ENCODE results near the gene SLC25A45.

The SLC25A45 gene, protein sequence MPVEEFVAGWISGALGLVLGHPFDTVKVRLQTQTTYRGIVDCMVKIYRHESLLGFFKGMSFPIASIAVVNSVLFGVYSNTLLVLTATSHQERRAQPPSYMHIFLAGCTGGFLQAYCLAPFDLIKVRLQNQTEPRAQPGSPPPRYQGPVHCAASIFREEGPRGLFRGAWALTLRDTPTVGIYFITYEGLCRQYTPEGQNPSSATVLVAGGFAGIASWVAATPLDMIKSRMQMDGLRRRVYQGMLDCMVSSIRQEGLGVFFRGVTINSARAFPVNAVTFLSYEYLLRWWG

GRCh38 chr11:65382033-65382803 is at the start of gene SLC25A45:
TSS of gene SLC25A45 (minus strand) at chr11:65382646. CDS start at chr11:65381951, 695 bp downstream.
- H3K36me3 ChIP-seq (ENCODE audit: control insufficient read depth, insufficient read depth, low read length), result no peaks in the 10 kb centered on the region
- peak within 1 kb of the TSS; percentile 88 for H3K9ac ChIP-seq (ENCODE audit: low read length)
- no peaks in the 10 kb centered on the region for H3K27me3 ChIP-seq (ENCODE audit: control insufficient read depth, insufficient read depth, low read length)
- no peaks in the 10 kb centered on the region for H3K9me3 ChIP-seq (ENCODE audit: control insufficient read depth, low read length)
- H3K4me3 ChIP-seq (ENCODE audit: low read length), result peak within 1 kb of the TSS; percentile 58
- H3K4me1 ChIP-seq (ENCODE audit: control insufficient read depth, insufficient read depth, low read length), result peaks cover 40% of the 10 kb centered on the region

- Histone ChIP-seq H3K36me3 (ENCODE audit: control insufficient read depth, insufficient read depth, low read length) (peaks cover 8% of the 10 kb centered on the region), H3K4me1 (ENCODE audit: control insufficient read depth, insufficient read depth, low read length) (peaks cover 35% of the 10 kb centered on the region), H3K4me3 (ENCODE audit: low read length) (no peak overlapping the region), H3K9me3 (ENCODE audit: control insufficient read depth, low read length) (no peaks in the 10 kb centered on the region), H3K27me3 (ENCODE audit: control insufficient read depth, insufficient read depth, low read length) (no peaks in the 10 kb centered on the region), H3K9ac (ENCODE audit: low read length) (no peak overlapping the region)
Measured at GRCh38 chr11:65431451-65432099, 49.1 kb upstream of the SLC25A45 start.

DNA sequence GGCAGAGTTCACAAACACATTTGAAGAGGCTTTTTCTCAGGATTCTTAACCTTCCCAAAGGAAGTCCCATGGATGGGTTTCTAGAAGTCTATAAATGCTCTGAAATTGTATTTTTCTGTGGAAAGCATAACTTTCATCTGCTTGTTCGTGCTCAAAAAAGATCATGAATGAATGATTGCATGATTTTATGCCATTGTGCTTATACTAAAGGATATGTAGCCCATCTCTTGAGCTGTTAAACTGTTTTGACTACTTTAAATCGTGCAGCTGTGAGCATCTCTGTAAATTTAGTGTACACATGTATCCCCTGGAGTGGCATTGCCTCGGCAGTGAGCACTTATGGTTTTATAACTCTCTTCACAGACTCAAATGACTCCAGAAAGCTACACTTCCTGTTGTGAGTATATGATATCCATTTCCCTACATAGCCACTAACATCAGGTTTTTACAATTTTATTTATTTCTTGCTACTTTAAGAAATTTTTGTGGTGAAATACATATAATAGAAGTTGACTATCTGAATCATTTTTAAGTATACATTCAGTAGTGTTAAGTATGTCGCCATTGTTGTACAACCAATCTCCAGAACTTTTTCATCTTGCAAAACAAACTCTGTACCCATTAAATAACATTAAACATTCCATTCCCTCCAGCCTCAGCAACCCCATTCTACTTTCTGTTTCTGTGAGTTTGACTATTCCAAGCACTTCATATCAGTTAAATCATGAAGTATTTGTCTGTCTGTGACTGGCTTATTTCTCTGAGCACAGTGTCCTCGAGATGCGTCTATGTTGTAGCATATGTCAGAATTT is 48.2 kb upstream of the SLC25A45 start:
- no peaks in the 10 kb centered on the region for H3K9me3 ChIP-seq (ENCODE audit: control insufficient read depth, low read length)
- H3K27me3 ChIP-seq (ENCODE audit: control insufficient read depth, insufficient read depth, low read length), result no peaks in the 10 kb centered on the region
- no peak overlapping the region for H3K4me3 ChIP-seq (ENCODE audit: low read length)
- peaks cover 1% of the 10 kb centered on the region for H3K36me3 ChIP-seq (ENCODE audit: control insufficient read depth, insufficient read depth, low read length)
- H3K4me1 ChIP-seq (ENCODE audit: control insufficient read depth, insufficient read depth, low read length), result peaks cover 28% of the 10 kb centered on the region
- peak overlapping the region; percentile 46 for H3K9ac ChIP-seq (ENCODE audit: low read length)

- Histone ChIP-seq H3K4me3 (ENCODE audit: low read length) (no peak overlapping the region), H3K9me3 (ENCODE audit: control insufficient read depth, low read length) (no peaks in the 10 kb centered on the region), H3K36me3 (ENCODE audit: control insufficient read depth, insufficient read depth, low read length) (peaks cover 7% of the 10 kb centered on the region), H3K27me3 (ENCODE audit: control insufficient read depth, insufficient read depth, low read length) (no peaks in the 10 kb centered on the region), H3K9ac (ENCODE audit: low read length) (peak overlapping the region; percentile 46), H3K4me1 (ENCODE audit: control insufficient read depth, insufficient read depth, low read length) (peaks cover 27% of the 10 kb centered on the region)
Measured at GRCh38 chr11:65429724-65430405, 47.4 kb upstream of the SLC25A45 start.

GRCh38 chr11:65429068-65429681 is 46.7 kb upstream of the SLC25A45 start:
- H3K27me3 ChIP-seq (ENCODE audit: control insufficient read depth, insufficient read depth, low read length), result no peaks in the 10 kb centered on the region
- H3K36me3 ChIP-seq (ENCODE audit: control insufficient read depth, insufficient read depth, low read length), result peaks cover 14% of the 10 kb centered on the region
- no peak overlapping the region for H3K4me3 ChIP-seq (ENCODE audit: low read length)
- H3K9me3 ChIP-seq (ENCODE audit: control insufficient read depth, low read length), result no peaks in the 10 kb centered on the region
- H3K4me1 ChIP-seq (ENCODE audit: control insufficient read depth, insufficient read depth, low read length), result peaks cover 27% of the 10 kb centered on the region
- H3K9ac ChIP-seq (ENCODE audit: low read length), result peak overlapping the region; percentile 46

DNA sequence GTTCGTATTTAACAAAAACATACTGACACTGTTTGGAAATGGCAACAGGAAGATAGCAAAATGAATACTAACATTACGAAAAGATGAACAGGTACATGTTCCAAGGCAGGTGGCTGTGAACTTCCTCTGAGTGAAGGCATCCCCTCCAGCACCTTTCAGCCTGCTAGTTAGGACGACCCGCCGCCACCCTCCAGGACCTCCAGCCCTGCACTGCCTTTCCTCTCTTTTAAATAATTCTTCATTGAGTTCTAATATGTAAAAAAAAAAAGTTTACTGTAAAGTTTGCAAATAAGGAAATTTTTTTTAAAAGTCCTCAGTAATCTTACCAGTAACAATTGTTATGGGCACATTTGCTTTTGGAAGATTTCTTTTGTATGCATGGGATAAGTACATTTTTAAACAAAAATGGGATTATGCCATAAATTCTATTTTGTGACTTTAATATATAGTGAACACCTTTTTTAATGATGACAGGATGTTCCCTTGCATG is 46.2 kb upstream of the SLC25A45 start:
- Histone ChIP-seq H3K9me3 (ENCODE audit: control insufficient read depth, low read length) (no peaks in the 10 kb centered on the region), H3K36me3 (ENCODE audit: control insufficient read depth, insufficient read depth, low read length) (peaks cover 20% of the 10 kb centered on the region), H3K4me1 (ENCODE audit: control insufficient read depth, insufficient read depth, low read length) (peaks cover 27% of the 10 kb centered on the region), H3K9ac (ENCODE audit: low read length) (peak overlapping the region; percentile 100), H3K27me3 (ENCODE audit: control insufficient read depth, insufficient read depth, low read length) (no peaks in the 10 kb centered on the region), H3K4me3 (ENCODE audit: low read length) (no peak overlapping the region)

DNA sequence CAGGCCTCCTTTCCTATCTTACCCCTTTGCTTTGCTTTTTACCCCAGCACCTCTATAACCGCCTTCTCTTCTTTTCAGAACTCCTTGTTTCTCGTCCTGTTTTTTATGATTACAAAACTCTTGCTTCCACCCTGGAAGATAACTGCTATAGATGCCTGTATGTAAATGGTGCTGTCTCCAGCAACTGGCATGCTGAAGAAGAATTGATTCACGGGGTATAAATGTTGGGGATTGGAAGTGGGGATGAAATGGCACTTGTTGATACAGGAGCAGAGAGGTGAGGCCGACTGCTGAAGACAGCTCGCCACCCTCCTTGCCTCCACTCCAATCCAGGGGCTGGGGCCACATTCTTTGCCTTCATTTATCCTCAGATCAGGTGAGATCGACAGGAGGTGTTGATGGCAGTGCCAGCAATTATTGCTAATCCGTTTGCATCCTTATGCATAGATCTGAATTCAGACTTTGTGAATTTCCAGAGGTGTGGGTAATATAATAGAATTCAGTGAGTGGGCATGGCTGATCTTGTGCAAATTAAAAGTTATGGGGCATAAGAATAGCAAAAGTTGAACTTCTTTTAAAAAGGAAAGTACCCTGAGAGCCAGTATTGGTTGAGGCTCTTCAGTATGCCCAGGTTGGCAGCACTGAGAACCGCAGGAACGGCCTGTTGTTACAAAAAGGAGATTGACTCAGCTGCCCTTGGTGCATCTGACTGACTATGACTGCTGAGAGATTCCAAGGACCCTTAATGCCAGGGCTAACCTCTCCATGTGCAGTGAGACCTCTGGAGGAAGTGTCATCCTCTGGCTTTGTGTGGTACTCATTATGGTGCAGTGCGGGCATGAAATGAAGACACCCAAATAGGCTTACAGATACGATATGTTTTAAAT is 45.5 kb upstream of the SLC25A45 start:
- Histone ChIP-seq H3K4me1 (ENCODE audit: control insufficient read depth, insufficient read depth, low read length) (peaks cover 27% of the 10 kb centered on the region), H3K27me3 (ENCODE audit: control insufficient read depth, insufficient read depth, low read length) (no peaks in the 10 kb centered on the region), H3K4me3 (ENCODE audit: low read length) (peak overlapping the region; percentile 95), H3K36me3 (ENCODE audit: control insufficient read depth, insufficient read depth, low read length) (peaks cover 26% of the 10 kb centered on the region), H3K9me3 (ENCODE audit: control insufficient read depth, low read length) (no peaks in the 10 kb centered on the region), H3K9ac (ENCODE audit: low read length) (peak overlapping the region; percentile 100)

GRCh38 chr11:65426839-65427690 is 44.6 kb upstream of the SLC25A45 start:
- no peaks in the 10 kb centered on the region for H3K9me3 ChIP-seq (ENCODE audit: control insufficient read depth, low read length)
- H3K9ac ChIP-seq (ENCODE audit: low read length), result peak overlapping the region; percentile 100
- H3K4me1 ChIP-seq (ENCODE audit: control insufficient read depth, insufficient read depth, low read length), result peaks cover 27% of the 10 kb centered on the region
- H3K36me3 ChIP-seq (ENCODE audit: control insufficient read depth, insufficient read depth, low read length), result peaks cover 26% of the 10 kb centered on the region
- H3K4me3 ChIP-seq (ENCODE audit: low read length), result peak overlapping the region; percentile 95
- no peaks in the 10 kb centered on the region for H3K27me3 ChIP-seq (ENCODE audit: control insufficient read depth, insufficient read depth, low read length)

- Histone ChIP-seq H3K4me3 (ENCODE audit: low read length) (peak overlapping the region; percentile 95), H3K4me1 (ENCODE audit: control insufficient read depth, insufficient read depth, low read length) (peaks cover 31% of the 10 kb centered on the region), H3K9ac (ENCODE audit: low read length) (peak overlapping the region; percentile 100), H3K27me3 (ENCODE audit: control insufficient read depth, insufficient read depth, low read length) (no peaks in the 10 kb centered on the region), H3K36me3 (ENCODE audit: control insufficient read depth, insufficient read depth, low read length) (peaks cover 26% of the 10 kb centered on the region), H3K9me3 (ENCODE audit: control insufficient read depth, low read length) (no peaks in the 10 kb centered on the region)
Measured at GRCh38 chr11:65425971-65426838, 43.8 kb upstream of the SLC25A45 start.

All from mucosa of stomach (tissue), 1 donor.